Lung (tissue), 12 donors: ENCODE results near the gene ARID4B. TPM values are rescaled to one million over a fixed set of nuclear protein-coding genes. Genes with fewer than 3 reads are reported as not detected.

Source experiments
- ATAC-seq: fragments of 200-7000 bp; cut with Tn5 transposase; one replicate; pipeline ENCODE4 v1.9.1; 2020; ENCODE audit warnings: moderate number of reproducible peaks; ENCODE audit not compliant: insufficient read depth, low FRiP score
- DNase-seq, 3 donors: peaks; one replicate each; pipeline ENCODE4 v3.0.0-alpha.2; 2013 to 2017
- H3K27ac ChIP-seq, 2 donors: one replicate each; pipeline ENCODE4 v1.5.1; 2013; ENCODE audit warnings: mild to moderate bottlenecking in 2 of 2, moderate library complexity in 2 of 2, control low read depth in 1 of 2, inconsistent platforms in 1 of 2, low read depth in 1 of 2, low read length in 1 of 2
- H3K27me3 ChIP-seq, 3 donors: one replicate each; pipeline ENCODE4 v1.5.1; 2013; ENCODE audit warnings: low read length in 2 of 3; ENCODE audit not compliant: control insufficient read depth in 3 of 3, insufficient read depth in 3 of 3
- H3K36me3 ChIP-seq, 4 donors: one replicate each; pipeline ENCODE4 v1.5.1; 2013; ENCODE audit warnings: low read length in 4 of 4, mild to moderate bottlenecking in 1 of 4, moderate library complexity in 1 of 4; ENCODE audit not compliant: control insufficient read depth in 4 of 4, insufficient read depth in 4 of 4
- H3K4me1 ChIP-seq, 5 donors: one replicate each; pipeline ENCODE4 v1.5.1; 2013; ENCODE audit warnings: low read length in 5 of 5, mild to moderate bottlenecking in 2 of 5, moderate library complexity in 1 of 5; ENCODE audit not compliant: control insufficient read depth in 5 of 5, insufficient read depth in 5 of 5
- H3K4me3 ChIP-seq: one replicate; pipeline ENCODE4 v1.5.1; 2013; ENCODE audit warnings: mild to moderate bottlenecking, control low read depth, moderate library complexity
- H3K9ac ChIP-seq, 2 donors: one replicate each; pipeline ENCODE4 v1.5.1; 2013; ENCODE audit warnings: low read length in 2 of 2, control low read depth in 1 of 2; ENCODE audit not compliant: insufficient read depth in 1 of 2
- H3K9me3 ChIP-seq, 4 donors: one replicate each; pipeline ENCODE4 v1.5.1; 2013; ENCODE audit warnings: low read length in 3 of 4, mild to moderate bottlenecking in 1 of 4, moderate library complexity in 1 of 4; ENCODE audit not compliant: control insufficient read depth in 4 of 4, insufficient read depth in 3 of 4
- CTCF ChIP-seq: IDR thresholded peaks from 2 replicates; pipeline ENCODE4 v1.5.1; 2012; ENCODE audit warnings: mild to moderate bottlenecking; ENCODE audit errors: control extremely low read depth, extremely low read depth
- WGBS, 2 donors: extraction: QIAGEN DNeasy Blood & Tissue Kit; methylation state at CpG; one replicate each; pipeline ENCODE4 v1.1.7; 2013; 5-methylcytosine and 5-hydroxymethylcytosine counted together
- polyA plus RNA-seq, 2 donors: library from polyadenylated mRNA; stranded (reverse); fragments of 200-250 nt; gene quantifications; one replicate each; pipeline ENCODE4 v1.2.1, GENCODE V29; 2013
- total RNA-seq, 2 donors: library from RNA; depleted of rRNA in 1 of 2; stranded (reverse); fragments of >200 nt in 1 of 2; gene quantifications; one replicate each; pipeline ENCODE4 v1.2.1, GENCODE V29; 2014 to 2021
- donor health status: control.
- donor health status: control.
- donor health status: Bipolar disorder and iron deficiency.
- donor health status: healthy.
- donor health status: DM: yes; HTN: yes; CAD: no.

The ARID4B gene
- total and polyA plus RNA-seq, 4 donors, result 15.8 to 99.7 (median 23.0) TPM

DNA sequence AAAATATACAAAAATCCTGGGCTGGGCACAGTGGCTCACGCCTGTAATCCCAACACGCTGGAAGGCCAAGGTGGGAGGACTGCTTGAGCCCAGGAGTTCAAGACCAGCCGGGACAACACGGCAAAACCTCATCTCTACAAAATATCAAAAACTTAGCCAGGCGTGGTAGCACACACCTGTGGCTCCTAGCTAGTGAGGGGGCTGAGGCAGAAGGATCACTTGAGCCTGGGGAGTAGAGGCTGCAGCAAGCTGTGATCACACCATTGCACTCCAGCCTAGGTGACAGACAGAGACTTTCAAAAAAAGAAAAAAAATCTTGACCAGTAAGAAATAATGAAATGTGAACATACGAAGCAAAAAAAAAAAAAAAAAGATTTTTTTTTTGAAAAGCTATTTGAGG is 52.1 kb downstream of the ARID4B start:
- no peak for ATAC-seq
- Histone ChIP-seq H3K27me3 (no peaks in the 10 kb centered on the region), H3K27ac (no peak overlapping the region), H3K9ac (no peak overlapping the region), H3K36me3 (peaks cover 0 to 3% (median 0%) of the 10 kb centered on the region in 4 donors), H3K4me1 (peaks cover 0 to 12% (median 6%) of the 10 kb centered on the region in 5 donors), H3K9me3 (no peaks in the 10 kb centered on the region), H3K4me3 (no peak overlapping the region)
- no peak for TF ChIP-seq CTCF
- no peak for DNase-seq
- 93 to 94% methylated on average over 6 of the region's 6 CpGs for WGBS, 2 donors

- Histone ChIP-seq H3K27me3 (no peaks in the 10 kb centered on the region), H3K9me3 (no peaks in the 10 kb centered on the region), H3K36me3 (peaks cover 0 to 3% (median 0%) of the 10 kb centered on the region in 4 donors), H3K4me1 (peaks cover 0 to 12% (median 6%) of the 10 kb centered on the region in 5 donors), H3K9ac (no peak overlapping the region), H3K4me3 (no peak overlapping the region), H3K27ac (no peak overlapping the region)
- TF ChIP-seq CTCF, result no peak
- ATAC-seq (no peak), DNase-seq (peak in 1 of 3 donors; percentile 39)
- 34 to 58% methylated on average over 3 of the region's 3 CpGs for WGBS, 2 donors
These were observed 52.8 kb downstream of the ARID4B start for GRCh38 chr1:235275223-235275622.

DNA sequence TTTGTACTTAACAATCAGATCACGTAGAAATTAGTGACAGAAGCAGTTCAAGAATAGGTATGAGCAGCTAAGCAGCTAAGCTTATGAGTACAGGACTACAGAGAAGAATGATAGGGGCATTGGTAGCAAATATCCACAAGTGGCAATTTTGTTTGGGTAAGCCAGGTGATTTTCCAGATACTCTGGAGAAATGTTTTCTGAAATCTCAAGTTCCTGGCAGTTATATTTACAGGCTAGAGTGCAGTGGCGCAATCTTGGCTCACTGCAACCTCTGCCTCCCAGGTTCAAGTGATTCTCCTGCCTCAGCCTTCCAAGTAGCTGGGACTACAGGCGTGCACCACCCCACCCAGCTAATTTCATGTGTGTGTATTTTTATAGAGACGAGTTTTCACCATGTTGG is 55.1 kb downstream of the ARID4B start:
- Histone ChIP-seq H3K4me1 (peaks cover 0 to 9% (median 2%) of the 10 kb centered on the region in 5 donors), H3K9ac (no peak overlapping the region)
- ATAC-seq, result no peak

More for the DNA sequence above, 55.1 kb downstream of the ARID4B start:
- H3K27ac ChIP-seq, result peak overlapping the region in 1 of 2 donors; percentile 14
- no peak for DNase-seq
- TF ChIP-seq CTCF, result no peak
- no peaks in the 10 kb centered on the region for H3K9me3 ChIP-seq
- H3K36me3 ChIP-seq, result peaks cover 0 to 3% (median 0%) of the 10 kb centered on the region in 4 donors
- 71 to 79% methylated on average over 4 of the region's 4 CpGs for WGBS, 2 donors
- H3K27me3 ChIP-seq, result no peaks in the 10 kb centered on the region
- no peak overlapping the region for H3K4me3 ChIP-seq
